ENCODE measurements around the gene TIGD7.

Gene TIGD7

DNA sequence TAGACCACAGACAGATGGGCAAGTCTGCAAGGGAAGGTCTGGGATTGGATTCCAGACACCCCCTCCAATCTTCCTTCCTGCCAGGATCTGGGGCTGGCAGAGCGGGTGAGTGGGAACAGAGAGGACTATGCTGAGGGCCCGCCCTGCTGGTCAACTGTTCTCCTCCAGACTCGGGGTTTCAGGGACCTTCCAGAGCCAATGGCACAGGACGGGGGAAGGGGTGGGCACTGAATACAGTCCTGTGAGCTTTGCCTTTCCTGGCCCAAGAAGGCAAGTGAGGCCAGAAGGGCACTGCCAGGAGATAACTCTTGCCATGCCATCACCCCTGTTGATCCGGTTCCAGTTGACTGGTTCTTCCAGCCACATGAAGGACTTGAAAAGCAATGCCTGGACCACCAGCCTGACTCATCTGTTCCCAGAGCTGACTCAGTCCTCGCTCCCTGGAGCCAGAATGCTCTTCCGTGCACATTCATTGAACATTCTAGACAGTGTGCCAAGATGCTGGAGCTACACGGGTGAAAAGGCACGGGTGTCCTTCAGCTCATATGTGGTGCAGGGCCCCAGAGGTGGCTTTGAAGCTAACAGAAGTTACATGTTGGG lies 48.3 kb downstream of the TIGD7 start:
- Histone ChIP-seq H3K36me3 (replicated peaks; ENCODE audit: insufficient read depth, low read length) (no peaks in the 10 kb centered on the region), H2AFZ (ENCODE audit: low read length) (no peak overlapping the region), H3K4me1 (ENCODE audit: low read length) (no peaks in the 10 kb centered on the region), H3K9ac (ENCODE audit: low read length) (no peak overlapping the region), H3F3A (ENCODE audit: insufficient read depth, low read length) (no peaks in the 10 kb centered on the region), H3K4me3 (ENCODE audit: low read length) (no peak overlapping the region), H3K9me2 (replicated peaks; ENCODE audit: insufficient read depth, low read length) (no peaks in the 10 kb centered on the region), H3K4me2 (ENCODE audit: low read depth, low read length) (no peak overlapping the region), H3K79me2 (ENCODE audit: low read length) (no peaks in the 10 kb centered on the region), H3K9me3 (replicated peaks; ENCODE audit: insufficient read depth, low read length) (no peaks in the 10 kb centered on the region), H3K27me3 (replicated peaks; ENCODE audit: insufficient read depth, low read length) (peaks cover 59% of the 10 kb centered on the region), H4K20me1 (ENCODE audit: insufficient read depth, low read length) (no peaks in the 10 kb centered on the region), H3K27ac (ENCODE audit: low read length) (no peak overlapping the region)
- DNase-seq = no peak
- TF ChIP-seq EZH2 (optimal IDR thresholded peaks at IDR 0.05; ENCODE audit: low read depth, low read length) = no peak
- TF ChIP-seq EZH2phosphoT487 (IDR thresholded peaks at IDR 0.05; ENCODE audit: low read length) = no peak
- TF ChIP-seq, protein P1, sequence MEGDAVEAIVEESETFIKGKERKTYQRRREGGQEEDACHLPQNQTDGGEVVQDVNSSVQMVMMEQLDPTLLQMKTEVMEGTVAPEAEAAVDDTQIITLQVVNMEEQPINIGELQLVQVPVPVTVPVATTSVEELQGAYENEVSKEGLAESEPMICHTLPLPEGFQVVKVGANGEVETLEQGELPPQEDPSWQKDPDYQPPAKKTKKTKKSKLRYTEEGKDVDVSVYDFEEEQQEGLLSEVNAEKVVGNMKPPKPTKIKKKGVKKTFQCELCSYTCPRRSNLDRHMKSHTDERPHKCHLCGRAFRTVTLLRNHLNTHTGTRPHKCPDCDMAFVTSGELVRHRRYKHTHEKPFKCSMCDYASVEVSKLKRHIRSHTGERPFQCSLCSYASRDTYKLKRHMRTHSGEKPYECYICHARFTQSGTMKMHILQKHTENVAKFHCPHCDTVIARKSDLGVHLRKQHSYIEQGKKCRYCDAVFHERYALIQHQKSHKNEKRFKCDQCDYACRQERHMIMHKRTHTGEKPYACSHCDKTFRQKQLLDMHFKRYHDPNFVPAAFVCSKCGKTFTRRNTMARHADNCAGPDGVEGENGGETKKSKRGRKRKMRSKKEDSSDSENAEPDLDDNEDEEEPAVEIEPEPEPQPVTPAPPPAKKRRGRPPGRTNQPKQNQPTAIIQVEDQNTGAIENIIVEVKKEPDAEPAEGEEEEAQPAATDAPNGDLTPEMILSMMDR (IDR thresholded peaks at IDR 0.05; ENCODE audit: low read length) = no peak

GRCh38 chr16:3256146-3256865 lies 48.9 kb downstream of the TIGD7 start, which contains the start of gene MEFV:
Gene MEFV (minus strand): TSS chr16:3256633. CDS start chr16:3256587, 46 bp downstream.
- H3K4me3 ChIP-seq (ENCODE audit: low read length) = no peak within 1 kb of the TSS
- H3F3A ChIP-seq (ENCODE audit: insufficient read depth, low read length) = no peaks in the 10 kb centered on the region
- H3K9me2 ChIP-seq (replicated peaks; ENCODE audit: insufficient read depth, low read length) = no peaks in the 10 kb centered on the region
- no peak within 1 kb of the TSS for H3K4me2 ChIP-seq (ENCODE audit: low read depth, low read length)
- no peak for TF ChIP-seq EZH2 (optimal IDR thresholded peaks at IDR 0.05; ENCODE audit: low read depth, low read length)
- TF ChIP-seq EZH2phosphoT487 (IDR thresholded peaks at IDR 0.05; ENCODE audit: low read length) = no peak
- TF ChIP-seq, protein P1 (IDR thresholded peaks at IDR 0.05; ENCODE audit: low read length) = no peak
- H3K79me2 ChIP-seq (ENCODE audit: low read length) = no peaks in the 10 kb centered on the region
- no peaks in the 10 kb centered on the region for H3K9me3 ChIP-seq (replicated peaks; ENCODE audit: insufficient read depth, low read length)
- no peak within 1 kb of the TSS for H3K27ac ChIP-seq (ENCODE audit: low read length)
- H2AFZ ChIP-seq (ENCODE audit: low read length) = no peak within 1 kb of the TSS
- no peak within 1 kb of the TSS for H3K9ac ChIP-seq (ENCODE audit: low read length)
- DNase-seq = no peak
- H3K27me3 ChIP-seq (replicated peaks; ENCODE audit: insufficient read depth, low read length) = peaks cover 59% of the 10 kb centered on the region
- no peaks in the 10 kb centered on the region for H4K20me1 ChIP-seq (ENCODE audit: insufficient read depth, low read length)
- no peaks in the 10 kb centered on the region for H3K4me1 ChIP-seq (ENCODE audit: low read length)
- no peaks in the 10 kb centered on the region for H3K36me3 ChIP-seq (replicated peaks; ENCODE audit: insufficient read depth, low read length)

- peaks cover 63% of the 10 kb centered on the region for H3K27me3 ChIP-seq (replicated peaks; ENCODE audit: insufficient read depth, low read length)
- DNase-seq = no peak
These were observed 50.9 kb downstream of the TIGD7 start for GRCh38 chr16:3254309-3254708.

More at GRCh38 chr16:3254309-3254708, 50.9 kb downstream of the TIGD7 start:
- Histone ChIP-seq H3K36me3 (replicated peaks; ENCODE audit: insufficient read depth, low read length) (no peaks in the 10 kb centered on the region), H4K20me1 (ENCODE audit: insufficient read depth, low read length) (no peaks in the 10 kb centered on the region), H3F3A (ENCODE audit: insufficient read depth, low read length) (no peaks in the 10 kb centered on the region), H3K4me2 (ENCODE audit: low read depth, low read length) (no peak overlapping the region), H3K27ac (ENCODE audit: low read length) (no peak overlapping the region), H2AFZ (ENCODE audit: low read length) (no peak overlapping the region), H3K9me3 (replicated peaks; ENCODE audit: insufficient read depth, low read length) (no peaks in the 10 kb centered on the region), H3K4me3 (ENCODE audit: low read length) (no peak overlapping the region), H3K79me2 (ENCODE audit: low read length) (no peaks in the 10 kb centered on the region), H3K4me1 (ENCODE audit: low read length) (no peaks in the 10 kb centered on the region), H3K9ac (ENCODE audit: low read length) (no peak overlapping the region), H3K9me2 (replicated peaks; ENCODE audit: insufficient read depth, low read length) (no peaks in the 10 kb centered on the region)
- TF ChIP-seq EZH2phosphoT487 (IDR thresholded peaks at IDR 0.05; ENCODE audit: low read length) = no peak
- TF ChIP-seq, protein P1 (IDR thresholded peaks at IDR 0.05; ENCODE audit: low read length) = no peak
- no peak for TF ChIP-seq EZH2 (optimal IDR thresholded peaks at IDR 0.05; ENCODE audit: low read depth, low read length)

All from MM.1S (cell line).